Measurements from ENCODE around the gene RFLNA.

GRCh38 chr12:124338448-124338847 lies 43.6 kb downstream of the RFLNA start:
- TF ChIP-seq, protein P1, sequence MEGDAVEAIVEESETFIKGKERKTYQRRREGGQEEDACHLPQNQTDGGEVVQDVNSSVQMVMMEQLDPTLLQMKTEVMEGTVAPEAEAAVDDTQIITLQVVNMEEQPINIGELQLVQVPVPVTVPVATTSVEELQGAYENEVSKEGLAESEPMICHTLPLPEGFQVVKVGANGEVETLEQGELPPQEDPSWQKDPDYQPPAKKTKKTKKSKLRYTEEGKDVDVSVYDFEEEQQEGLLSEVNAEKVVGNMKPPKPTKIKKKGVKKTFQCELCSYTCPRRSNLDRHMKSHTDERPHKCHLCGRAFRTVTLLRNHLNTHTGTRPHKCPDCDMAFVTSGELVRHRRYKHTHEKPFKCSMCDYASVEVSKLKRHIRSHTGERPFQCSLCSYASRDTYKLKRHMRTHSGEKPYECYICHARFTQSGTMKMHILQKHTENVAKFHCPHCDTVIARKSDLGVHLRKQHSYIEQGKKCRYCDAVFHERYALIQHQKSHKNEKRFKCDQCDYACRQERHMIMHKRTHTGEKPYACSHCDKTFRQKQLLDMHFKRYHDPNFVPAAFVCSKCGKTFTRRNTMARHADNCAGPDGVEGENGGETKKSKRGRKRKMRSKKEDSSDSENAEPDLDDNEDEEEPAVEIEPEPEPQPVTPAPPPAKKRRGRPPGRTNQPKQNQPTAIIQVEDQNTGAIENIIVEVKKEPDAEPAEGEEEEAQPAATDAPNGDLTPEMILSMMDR (IDR thresholded peaks at IDR 0.05): peak in 1 of 12 donors; percentile 14
- no peak for TF ChIP-seq POLR2A (IDR thresholded peaks at IDR 0.05)
